Limb (tissue), 2 donors: ENCODE measurements around the gene PPP6C.
"Not testable (repeated sequence)": the region's sequence is repeated elsewhere in the genome, so short reads cannot be mapped to it uniquely, and the experiment has no call there.

ENCODE experiments used
- DNase-seq, 2 donors: peaks; one replicate each; pipeline ENCODE4 v3.0.0-alpha.2; 2016; ENCODE audit errors: extremely low spot score in 2 of 2

Gene PPP6C

DNA sequence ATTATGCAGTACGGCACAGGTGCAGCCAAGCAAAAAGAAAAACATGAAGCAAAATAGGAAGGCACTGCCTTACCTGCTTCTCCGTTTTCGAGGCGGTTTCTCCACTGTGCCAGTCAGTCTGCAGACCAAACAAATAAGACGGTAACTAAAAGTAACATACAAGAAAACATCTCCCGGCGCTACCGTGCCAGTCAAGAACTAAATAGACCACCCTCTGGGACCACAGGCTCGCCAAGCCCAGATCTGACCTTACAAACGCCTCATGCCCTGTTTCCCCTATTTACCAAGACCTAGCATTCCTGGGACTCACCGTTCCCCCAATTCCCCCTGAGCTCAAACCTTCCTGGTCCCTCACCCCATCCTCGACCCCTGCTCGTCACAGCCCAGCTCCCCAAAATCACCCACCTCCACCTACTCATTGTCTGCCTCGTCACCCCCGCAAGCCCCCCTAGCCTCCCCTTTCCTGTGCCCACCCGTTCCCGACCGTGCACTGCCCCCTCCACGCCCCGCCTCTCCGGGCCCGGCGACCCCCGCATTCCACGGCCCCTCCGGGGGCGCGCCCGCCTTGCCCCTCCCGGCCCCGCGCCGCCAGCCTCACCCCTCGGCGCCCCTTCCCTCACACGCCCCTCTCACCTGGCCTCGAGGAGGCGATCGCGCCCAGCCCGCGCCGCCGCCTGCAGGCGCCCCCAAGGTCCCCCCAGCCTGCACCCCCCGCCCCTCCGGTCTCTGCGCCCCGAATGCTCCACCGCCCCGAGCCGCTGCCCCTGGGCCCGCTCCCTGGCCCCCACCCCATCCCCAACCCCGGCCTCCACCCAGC is 46.8 kb downstream of the PPP6C start:
- DNase-seq, result no peak

GRCh38 chr9:125141751-125142150 is 47.9 kb downstream of the PPP6C start:
- DNase-seq, result no peak

DNA sequence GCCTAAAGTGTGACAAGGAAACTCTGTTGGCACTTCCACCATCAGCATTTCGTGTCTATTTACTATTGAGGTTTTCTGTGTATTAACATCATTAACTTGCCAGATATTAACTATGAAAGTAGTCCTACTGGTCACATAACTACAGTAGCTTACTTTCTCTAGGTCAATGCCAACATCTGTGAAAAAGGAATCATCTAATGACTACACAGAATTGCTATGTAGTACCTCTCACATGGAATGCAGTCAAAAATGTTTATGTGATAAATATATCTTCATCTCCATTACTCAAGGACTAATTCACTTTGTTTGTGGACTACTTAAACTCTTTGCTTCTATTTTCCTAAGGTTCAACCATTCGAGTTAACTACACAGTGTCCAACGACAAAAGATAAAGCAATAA is 48.4 kb downstream of the PPP6C start:
- no peak for DNase-seq

- DNase-seq, result no peak
Measured at GRCh38 chr9:125140576-125140975, 49.0 kb downstream of the PPP6C start.

DNA sequence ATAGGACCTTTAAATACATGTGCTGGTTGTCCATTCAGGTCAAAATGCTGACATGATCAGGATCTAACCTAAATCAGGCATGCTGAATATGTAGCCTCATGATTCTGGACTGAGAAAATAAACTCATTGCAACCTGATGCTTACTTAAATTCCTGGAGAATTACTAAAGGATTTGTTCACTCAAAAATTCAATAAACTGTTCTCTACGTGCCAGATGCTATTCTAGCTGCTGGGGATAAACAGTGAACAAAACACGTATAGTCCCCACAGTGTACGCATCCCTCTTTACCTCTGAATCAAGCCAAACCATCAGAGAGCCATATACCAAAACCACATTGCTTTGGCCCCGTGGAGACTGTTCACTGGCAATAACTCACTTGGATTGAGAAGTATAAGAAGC is 52.4 kb downstream of the PPP6C start:
- DNase-seq, result no peak

DNA sequence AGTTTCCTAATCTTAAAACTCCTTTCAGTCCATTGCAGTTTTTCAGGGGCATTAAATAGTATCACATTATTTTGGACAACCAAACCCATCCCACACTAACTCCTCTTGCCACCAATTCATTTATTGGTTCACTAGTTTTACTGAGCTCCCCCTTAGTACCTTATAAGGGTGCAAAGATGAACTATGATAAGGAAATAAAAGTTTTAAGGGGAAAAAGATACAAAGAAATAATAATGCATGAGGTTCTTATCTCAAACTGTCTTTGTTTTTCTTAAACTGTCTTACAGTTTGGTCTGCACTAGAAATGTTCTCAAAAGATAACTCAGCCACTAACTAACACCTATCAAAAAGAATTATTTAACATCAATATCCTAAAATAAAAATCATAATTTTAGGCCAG is 54.6 kb downstream of the PPP6C start:
- DNase-seq, result no peak

DNA sequence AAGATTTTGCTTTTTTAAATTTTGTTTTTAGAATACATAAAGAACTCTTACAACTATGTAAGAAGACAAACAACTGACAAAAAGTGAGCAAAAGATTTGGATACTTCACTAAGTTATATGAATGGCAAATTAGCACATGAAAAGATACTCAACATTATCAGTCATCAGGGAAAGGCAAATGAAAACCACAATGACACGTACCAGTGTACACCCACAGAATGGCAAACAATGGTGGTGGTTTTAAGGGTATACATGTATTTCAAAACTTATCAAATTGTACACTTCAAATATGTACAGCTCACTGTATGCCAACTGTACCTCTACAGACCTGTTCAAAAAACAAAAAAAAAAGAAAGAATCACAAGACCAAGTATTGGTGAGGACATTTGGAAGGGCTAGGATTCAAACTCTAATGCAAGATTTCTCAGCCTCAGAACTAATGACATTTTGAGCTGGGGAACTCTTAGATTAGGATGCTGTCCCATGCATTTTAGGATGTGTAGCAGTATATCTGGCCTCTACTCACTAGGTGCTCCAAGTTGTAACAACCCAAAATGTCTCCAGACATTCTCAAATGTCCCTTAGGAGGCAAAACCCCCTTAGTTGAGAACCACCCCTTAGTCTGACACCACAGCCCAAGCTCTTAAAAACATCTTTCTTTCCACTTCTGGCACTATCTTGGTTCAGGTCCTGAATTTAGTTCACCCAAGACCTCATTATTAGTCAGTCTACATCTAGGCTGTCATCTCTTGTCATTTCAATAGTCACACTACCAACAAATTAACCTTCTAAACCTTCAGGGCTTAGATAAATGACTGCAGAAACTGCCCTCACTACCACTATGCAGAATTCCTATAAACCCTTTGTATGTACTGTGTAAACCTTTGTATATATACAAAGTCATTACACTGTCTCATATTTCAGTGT is 55.9 kb downstream of the PPP6C start:
- DNase-seq, result no peak

- no peak for DNase-seq
Measured at GRCh38 chr9:125131778-125132177, 57.8 kb downstream of the PPP6C start.

- peak; percentile 78 to 88 for DNase-seq
Measured at GRCh38 chr9:125126019-125126746, 63.4 kb downstream of the PPP6C start.

GRCh38 chr9:125125523-125125922 is 64.1 kb downstream of the PPP6C start:
- no peak for DNase-seq

DNA sequence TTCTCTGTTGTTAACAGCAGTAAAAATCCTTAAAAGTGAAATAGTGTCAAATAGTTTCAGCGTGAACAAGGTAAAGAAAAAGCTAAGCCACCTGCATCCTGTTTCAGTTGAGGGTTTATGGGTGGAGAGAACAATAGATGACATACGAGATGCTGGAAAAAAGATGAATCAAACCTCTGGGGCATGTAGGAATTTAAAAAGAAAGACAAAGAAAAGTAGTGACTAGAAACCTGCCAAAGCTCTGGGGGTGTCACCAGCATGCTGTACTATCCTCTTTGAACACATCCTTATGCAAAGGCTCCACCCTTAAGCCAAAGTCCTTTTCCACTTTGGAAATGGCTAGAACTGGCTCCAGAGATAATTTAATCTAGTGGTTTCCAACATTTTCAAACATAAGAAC is 68.5 kb downstream of the PPP6C start:
- DNase-seq, result no peak

GRCh38 chr9:125119643-125120286 is 69.8 kb downstream of the PPP6C start:
- peak in 1 of 2 donors; percentile 32 for DNase-seq

- not testable (repeated sequence) for DNase-seq
Measured at GRCh38 chr9:125118696-125119095, 70.9 kb downstream of the PPP6C start.

GRCh38 chr9:125114503-125114902 is 75.1 kb downstream of the PPP6C start:
- DNase-seq, result not testable (repeated sequence)

- DNase-seq, result no peak
Measured at GRCh38 chr9:125110464-125110863, 79.1 kb downstream of the PPP6C start.

DNA sequence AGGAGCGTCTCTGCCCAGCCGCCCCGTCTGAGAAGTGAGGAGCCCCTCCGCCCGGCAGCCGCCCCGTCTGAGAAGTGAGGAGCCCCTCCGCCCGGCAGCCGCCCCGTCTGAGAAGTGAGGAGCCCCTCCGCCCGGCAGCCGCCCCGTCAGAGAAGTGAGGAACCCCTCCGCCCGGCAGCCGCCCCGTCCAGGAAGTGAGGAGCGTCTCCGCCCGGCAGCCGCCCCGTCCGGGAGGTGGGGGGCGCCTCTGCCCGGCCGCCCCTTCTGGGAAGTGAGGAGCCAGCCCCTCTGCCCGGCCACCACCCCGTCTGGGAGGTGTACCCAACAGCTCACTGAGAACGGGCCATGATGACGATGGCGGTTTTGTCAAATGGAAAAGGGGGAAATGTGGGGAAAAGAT is 81.1 kb downstream of the PPP6C start:
- not testable (repeated sequence) for DNase-seq

- peak in 1 of 2 donors; percentile 54 for DNase-seq
Measured at GRCh38 chr9:125106285-125106893, 83.2 kb downstream of the PPP6C start.

- DNase-seq, result no peak
Measured at GRCh38 chr9:125103770-125104460, 85.7 kb downstream of the PPP6C start.

- no peak for DNase-seq
Measured at GRCh38 chr9:125103021-125103420, 86.6 kb downstream of the PPP6C start.

DNA sequence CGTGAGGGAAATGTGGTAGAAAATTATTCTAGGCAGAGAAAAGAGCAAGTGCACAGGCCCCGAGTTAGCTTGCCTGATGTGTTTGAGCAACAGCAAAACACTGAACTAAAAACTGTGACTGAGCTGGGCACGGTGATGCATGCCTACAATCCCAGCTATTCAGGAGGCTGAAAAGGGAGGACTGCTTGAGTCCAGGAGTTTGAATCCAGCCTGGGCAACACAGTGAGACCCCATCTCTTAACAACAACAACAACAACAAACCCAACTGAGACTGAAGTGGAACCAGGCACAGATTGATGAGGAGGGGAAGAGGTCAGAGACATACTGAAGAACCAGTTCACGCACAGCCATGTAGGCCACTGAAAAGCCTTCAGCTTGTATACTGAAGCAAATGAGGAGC is 88.8 kb downstream of the PPP6C start:
- DNase-seq, result no peak
